H1 (cell line): Measurements from ENCODE around the gene MRPL27. TPM values are rescaled to one million over a fixed set of nuclear protein-coding genes. Genes with fewer than 3 reads are reported as not detected.

Experiments used
- CTCF ChIA-PET: fragments of 300-600 bp; sonication (Branson Sonifier 250); formaldehyde crosslinking; loops from one replicate; lab custom pipeline; 2021; ENCODE audit not compliant: partially characterized antibody; lab: Charles Lee
- POLR2A ChIA-PET: fragments of 300-600 bp; sonication (Branson Sonifier 250); formaldehyde crosslinking; loops from one replicate; lab custom pipeline; 2021; ENCODE audit warnings: inconsistent platforms; ENCODE audit not compliant: partially characterized antibody; lab: Charles Lee
- DNase-seq, 2 experiments: peaks; one replicate each; pipeline versions ENCODE4 v3.0.0 to v3.0.0-alpha.2; 2010 to 2022; ENCODE audit warnings: low spot score in 2 of 2, low read depth in 1 of 2, mixed read lengths in 1 of 2
- FAIRE-seq: peaks from 2 replicates; lab custom pipeline; 2011; peaks lifted over from hg19 to GRCh38; lab: Jason Lieb, UNC
- H2AFZ ChIP-seq: 2 replicates; pipeline ENCODE4 v1.8.1; 2012; ENCODE audit warnings: low read length, inconsistent platforms
- H2AK5ac ChIP-seq: 2 replicates; pipeline ENCODE4 v1.6.1; 2013; ENCODE audit warnings: low read depth, low read length
- H2BK120ac ChIP-seq: replicated peaks from 2 replicates; pipeline ENCODE3; 2013; ENCODE audit warnings: low read depth, low read length, inconsistent platforms
- H2BK12ac ChIP-seq: 2 replicates; pipeline ENCODE4 v1.6.1; 2013; ENCODE audit warnings: low read depth, low read length
- H2BK15ac ChIP-seq: 2 replicates; pipeline ENCODE4 v1.6.1; 2013; ENCODE audit warnings: low read length
- H2BK20ac ChIP-seq: 2 replicates; pipeline ENCODE4 v1.6.1; 2013; ENCODE audit warnings: low read length
- H2BK5ac ChIP-seq: 2 replicates; pipeline ENCODE4 v1.6.1; 2013; ENCODE audit warnings: low read depth, low read length
- H3K14ac ChIP-seq: 2 replicates; pipeline ENCODE4 v1.6.1; 2013; ENCODE audit warnings: inconsistent platforms; ENCODE audit not compliant: insufficient read length
- H3K18ac ChIP-seq: 2 replicates; pipeline ENCODE4 v1.6.1; 2013; ENCODE audit warnings: low read length; ENCODE audit errors: extremely low read depth
- H3K23ac ChIP-seq: 2 replicates; pipeline ENCODE4 v1.6.1; 2013; ENCODE audit warnings: inconsistent platforms; ENCODE audit not compliant: insufficient read length
- H3K23me2 ChIP-seq: 2 replicates; pipeline ENCODE4 v1.6.1; 2013; ENCODE audit warnings: low read depth, low read length
- H3K27ac ChIP-seq: 2 replicates; pipeline ENCODE4 v1.6.1; 2011; ENCODE audit warnings: low read depth, low read length, inconsistent platforms
- H3K27me3 ChIP-seq, 4 experiments: replicated peaks in 1 of 4; 1 replicate in 1 of 4; 2 replicates in 3 of 4; pipeline versions ENCODE4 v1.6.1 to v1.8.1; 2011 to 2013; ENCODE audit warnings: low read length in 3 of 4, mild to moderate bottlenecking in 3 of 4, inconsistent platforms in 2 of 4, mixed read lengths in 2 of 4, moderate library complexity in 1 of 4; ENCODE audit not compliant: control insufficient read depth in 3 of 4, insufficient read depth in 3 of 4; ENCODE audit errors: extremely low read depth in 1 of 4
- H3K36me3 ChIP-seq, 4 experiments: 2 replicates each; pipeline versions ENCODE4 v1.6.1 to v1.8.1; 2011 to 2013; ENCODE audit warnings: mild to moderate bottlenecking in 4 of 4, low read length in 3 of 4, moderate library complexity in 2 of 4, control low read depth in 1 of 4, inconsistent platforms in 1 of 4; ENCODE audit not compliant: insufficient read depth in 4 of 4, control insufficient read depth in 2 of 4
- H3K4ac ChIP-seq: replicated peaks from 2 replicates; pipeline ENCODE3; 2013; ENCODE audit warnings: low read length, low read depth, mixed read lengths, inconsistent platforms; ENCODE audit not compliant: insufficient read length
- H3K4me1 ChIP-seq, 4 experiments: replicated peaks in 1 of 4; 1 replicate in 1 of 4; 2 replicates in 3 of 4; pipeline versions ENCODE4 v1.6.1 to v1.8.1; 2011 to 2013; ENCODE audit warnings: low read length in 3 of 4, inconsistent platforms in 2 of 4, mixed read lengths in 1 of 4; ENCODE audit not compliant: insufficient read depth in 4 of 4, control insufficient read depth in 3 of 4
- H3K4me2 ChIP-seq, 2 experiments: 2 replicates each; pipeline versions ENCODE4 v1.6.1 to v1.8.1; 2011 to 2013; ENCODE audit warnings: low read depth in 2 of 2, low read length in 2 of 2, control low read depth in 1 of 2, inconsistent platforms in 1 of 2, mild to moderate bottlenecking in 1 of 2; ENCODE audit not compliant: insufficient read depth in 1 of 2
- H3K4me3 ChIP-seq, 4 experiments: fragments of 200-600, 300-600 bp in 1 of 4; sonication (generic), shearing (Covaris generic), sonication (Bioruptor Twin) in 1 of 4; 2 replicates each; pipeline versions ENCODE4 v1.5.1 to v1.8.1; 2011 to 2016; ENCODE audit warnings: low read length in 4 of 4, low read depth in 3 of 4, control low read depth in 2 of 4, inconsistent platforms in 2 of 4, mild to moderate bottlenecking in 2 of 4, mixed read lengths in 1 of 4, moderate library complexity in 1 of 4; ENCODE audit not compliant: insufficient read depth in 2 of 4; ENCODE audit errors: extremely low read depth in 1 of 4
- H3K56ac ChIP-seq: replicated peaks from 2 replicates; pipeline ENCODE3; 2013; ENCODE audit warnings: low read depth, mild to moderate bottlenecking, mixed read lengths, low read length, inconsistent platforms; ENCODE audit not compliant: insufficient read length
- H3K79me1 ChIP-seq: 2 replicates; pipeline ENCODE4 v1.6.1; 2013; ENCODE audit warnings: low read depth, low read length, control low read depth
- H3K79me2 ChIP-seq, 2 experiments: 2 replicates each; pipeline versions ENCODE4 v1.6.1 to v1.8.1; 2012 to 2013; ENCODE audit warnings: low read length in 2 of 2, mild to moderate bottlenecking in 2 of 2, inconsistent platforms in 1 of 2; ENCODE audit not compliant: insufficient read depth in 2 of 2, control insufficient read depth in 1 of 2
- H3K9ac ChIP-seq, 4 experiments: replicated peaks in 1 of 4; 1 replicate in 1 of 4; 2 replicates in 3 of 4; pipeline versions ENCODE4 v1.6.1 to v1.8.1; 2011 to 2013; ENCODE audit warnings: low read depth in 3 of 4, low read length in 3 of 4, control low read depth in 2 of 4, mild to moderate bottlenecking in 2 of 4, moderate library complexity in 2 of 4, inconsistent platforms in 1 of 4; ENCODE audit errors: extremely low read depth in 1 of 4
- H3K9me3 ChIP-seq, 2 experiments: 2 replicates each; pipeline versions ENCODE4 v1.6.1 to v1.8.1; 2012 to 2013; ENCODE audit warnings: mild to moderate bottlenecking in 2 of 2, moderate library complexity in 2 of 2, control low read depth in 1 of 2, inconsistent platforms in 1 of 2, low read depth in 1 of 2, low read length in 1 of 2, mixed read lengths in 1 of 2; ENCODE audit not compliant: insufficient read depth in 2 of 2
- H4K20me1 ChIP-seq, 2 experiments: replicated peaks in 1 of 2; 2 replicates each; pipeline versions ENCODE3 to v1.8.1; 2011 to 2013; ENCODE audit warnings: inconsistent platforms in 2 of 2, low read length in 2 of 2, mild to moderate bottlenecking in 1 of 2; ENCODE audit not compliant: insufficient read depth in 2 of 2, control insufficient read depth in 1 of 2
- H4K5ac ChIP-seq: 2 replicates; pipeline ENCODE4 v1.6.1; 2013; ENCODE audit warnings: low read length, low read depth, mixed read lengths, inconsistent platforms; ENCODE audit not compliant: insufficient read length
- H4K8ac ChIP-seq: 2 replicates; pipeline ENCODE4 v1.8.0; 2013; ENCODE audit warnings: mild to moderate bottlenecking, moderate library complexity, low read length, inconsistent platforms; ENCODE audit not compliant: insufficient read depth; ENCODE audit errors: extremely low read depth
- H4K91ac ChIP-seq: replicated peaks from 2 replicates; pipeline ENCODE3; 2013; ENCODE audit warnings: low read length, mixed read lengths, inconsistent platforms; ENCODE audit not compliant: insufficient read length
- CBX5 ChIP-seq: fragments of 300-800, 300-1000 bp; sonication (generic); IDR thresholded peaks from 2 replicates; pipeline ENCODE4 v1.7.1; 2016; ENCODE audit warnings: antibody characterized with exemption, low read length, low read depth
- CEBPB ChIP-seq: IDR thresholded peaks from 2 replicates; pipeline ENCODE4 v1.6.1; 2012; ENCODE audit warnings: low read depth, low read length
- EP300 ChIP-seq, 2 experiments: IDR thresholded peaks; 1 replicate in 1 of 2; 2 replicates in 1 of 2; pipeline ENCODE4 v1.6.1; 2011 to 2012; ENCODE audit warnings: low read depth in 2 of 2, low read length in 2 of 2, mild to moderate bottlenecking in 2 of 2, borderline replicate concordance in 1 of 2, inconsistent platforms in 1 of 2, moderate library complexity in 1 of 2
- JUND ChIP-seq: IDR thresholded peaks from 2 replicates; pipeline ENCODE4 v1.6.1; 2011; ENCODE audit warnings: mild to moderate bottlenecking, improper control_type of control experiment, low read length
- KDM5A ChIP-seq: fragments of 200-600 bp; IDR thresholded peaks from 2 replicates; pipeline ENCODE4 v1.7.1; 2012; ENCODE audit warnings: mild to moderate bottlenecking, low read length, inconsistent platforms, mixed read lengths
- MAX ChIP-seq: IDR thresholded peaks from 2 replicates; pipeline ENCODE4 v1.6.1; 2012; ENCODE audit warnings: inconsistent platforms
- PHF8 ChIP-seq: fragments of 200-600 bp; sonication (generic); conservative IDR thresholded peaks from 2 replicates; pipeline ENCODE4 v1.7.1; 2012; ENCODE audit warnings: low read depth, mild to moderate bottlenecking, inconsistent platforms, low read length, moderate library complexity
- POLR2A ChIP-seq, 2 experiments: IDR thresholded peaks; 1 replicate in 1 of 2; 2 replicates in 1 of 2; pipeline ENCODE4 v1.6.1; 2011; ENCODE audit warnings: low read depth in 2 of 2, low read length in 2 of 2, mild to moderate bottlenecking in 2 of 2; ENCODE audit errors: control extremely low read depth in 1 of 2
- TEAD4 ChIP-seq: IDR thresholded peaks from 2 replicates; pipeline ENCODE4 v1.6.1; 2012; ENCODE audit warnings: low read depth, low read length, inconsistent platforms, mixed read lengths
- WGBS, 2 experiments: shearing (Covaris generic) in 1 of 2; methylation state at CpG; one replicate each; pipeline versions ENCODE4 v1.1.6 to v1.1.7; 2013 to 2015; ENCODE audit warnings: low lambda C conversion rate in 2 of 2, mixed read lengths in 2 of 2, inconsistent platforms in 1 of 2, low coverage in 1 of 2, missing lambda C conversion rate in 1 of 2; ENCODE audit not compliant: insufficient replicate concordance in 2 of 2, insufficient coverage in 1 of 2, insufficient read length in 1 of 2; ENCODE audit errors: extremely low coverage in 1 of 2, missing lambda C conversion rate in 1 of 2; 5-methylcytosine and 5-hydroxymethylcytosine counted together
- polyA plus RNA-seq, 7 experiments: library from polyadenylated mRNA; depleted of rRNA in 3 of 7; stranded (reverse) in 5 of 7; unstranded in 2 of 7; fragments of >200 nt in 5 of 7; fragments of 200-250 nt in 2 of 7; gene quantifications; 1 replicate in 5 of 7; 2 replicates in 1 of 7; 4 replicates in 1 of 7; pipeline versions ENCODE4 v1.2.1 to v1.2.3, GENCODE V29; 2011 to 2013; ENCODE audit warnings: missing spikeins in 2 of 7, mixed read lengths in 2 of 7
- total RNA-seq: library from RNA; stranded (reverse); fragmentation: NEBNext Ultra II Directional; extraction: Animal tissue kit (Norgen Biotek cat#: 25700); gene quantifications from 2 replicates; pipeline ENCODE4 v1.2.1, GENCODE V29; 2021

Gene MRPL27
- total and polyA plus RNA-seq, 2 of the 8 experiments (the other 6 are each of a cell fraction or from before 2014, with no cell fraction given): 75.6 to 135 TPM

GRCh38 chr17:50347894-50348291 lies 25.1 kb downstream of the MRPL27 start:
- Histone ChIP-seq H2BK12ac (0 out of 2 replicates have a peak overlapping the region, but pooled peaks have one; percentile 55), H3K9me3 (no peaks in the 10 kb centered on the region), H3K18ac (peak overlapping the region; percentile 51; the same call in 1 of the 2 replicates), H3K4ac (no peak overlapping the region), H3K23me2 (peaks cover 17% of the 10 kb centered on the region), H2AK5ac (peak overlapping the region; percentile 65; the same call in 1 of the 2 replicates), H3K79me1 (peaks cover 20% of the 10 kb centered on the region), H4K91ac (no peak overlapping the region), H2BK120ac (no peak overlapping the region), H2BK15ac (no peak overlapping the region), H3K14ac (no peak overlapping the region), H2BK5ac (0 out of 2 replicates have a peak overlapping the region, but pooled peaks have one; percentile 72), H3K23ac (no peak overlapping the region), H3K9ac (0 out of 7 replicates have a peak overlapping the region, but pooled peaks of 1 of the 4 experiments have one; percentile 30), H3K27me3 (peaks cover 0 to 9% (median 5%) of the 10 kb centered on the region in 4 experiments; a peak in 4 of 7 replicates), H4K5ac (no peak overlapping the region), H2BK20ac (no peak overlapping the region), H3K4me2 (peak overlapping the region; percentile 91 to 95), H4K20me1 (peaks cover 2 to 24% of the 10 kb centered on the region in 2 experiments), H3K4me3 (peak overlapping the region in 3 of 4 experiments; percentile 81 to 93 (median 93); a peak in 6 of 8 replicates), H3K56ac (no peak overlapping the region), H3K4me1 (peaks cover 4 to 17% (median 11%) of the 10 kb centered on the region in 4 experiments), H3K79me2 (peaks cover 0 to 25% of the 10 kb centered on the region in 2 experiments; a peak in 2 of 4 replicates), H3K36me3 (0 out of 8 replicates have a peak, but pooled peaks cover 0 to 4% (median 0%) of the 10 kb centered on the region in 4 experiments), H2AFZ (no peak overlapping the region), H3K27ac (no peak overlapping the region), H4K8ac (no peak overlapping the region)
- POLR2A ChIA-PET: interaction anchor here (0.9 to 12.4 kb wide), 3 partner anchors 14 to 195 kb away, joined by 3 to 135 read pairs (median 3); no protein-coding TSS in a partner anchor
- CTCF ChIA-PET: interaction anchor here (1.0 to 4.0 kb wide), 6 partner anchors 12 to 148 kb away, joined by 3 to 58 read pairs (median 4); no protein-coding TSS in a partner anchor
- WGBS, 2 experiments: 83% methylated on average over 3 of the region's 3 CpGs; no CpG with 5 or more reads in 1 of the 2 experiments
- DNase-seq (no peak), FAIRE-seq (no peak)
- no peak for TF ChIP-seq CBX5
- TF ChIP-seq KDM5A: no peak
- no peak for TF ChIP-seq POLR2A (IDR thresholded peaks at IDR 0.05; ENCODE audit: control extremely low read depth in 1 of 2, low read depth in 2 of 2, low read length in 2 of 2)
- TF ChIP-seq PHF8: no peak
- no peak for TF ChIP-seq EP300 (IDR thresholded peaks at IDR 0.05; ENCODE audit: borderline replicate concordance in 1 of 2, low read depth in 2 of 2, low read length in 2 of 2)
- no peak for TF ChIP-seq MAX
- no peak for TF ChIP-seq CEBPB
- no peak for TF ChIP-seq TEAD4
- TF ChIP-seq JUND: no peak
